Activated naive CD4-positive, alpha-beta T cell (primary cell): ENCODE results near the gene KCNN4.

ENCODE experiments used
- DNase-seq, 4 experiments: peaks; one replicate each; lab custom pipeline; 2025; lab: John Stamatoyannopoulos, UW

The KCNN4 gene

DNA sequence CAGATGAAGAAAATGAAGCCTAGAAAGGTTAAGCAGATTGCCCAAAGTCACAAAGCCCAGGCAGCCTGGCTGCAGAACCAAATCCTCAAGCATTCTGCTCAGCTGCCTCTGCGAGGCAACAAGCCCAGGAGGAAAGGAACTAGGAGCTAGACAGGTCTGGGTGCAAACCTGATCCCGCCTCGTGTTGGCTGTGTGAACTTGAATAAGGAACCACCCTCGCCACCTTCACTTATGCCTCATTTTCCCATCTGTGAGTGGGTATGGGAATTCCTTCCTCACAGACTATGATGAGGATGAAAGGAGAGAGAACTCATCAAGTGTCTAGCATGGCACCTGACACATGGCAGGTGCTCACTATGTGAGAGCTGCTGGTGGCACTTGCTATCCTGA, 32.6 kb downstream of the KCNN4 start:
- no peak for DNase-seq

- no peak for DNase-seq
These were observed 33.1 kb downstream of the KCNN4 start for GRCh38 chr19:43747557-43748204.

DNA sequence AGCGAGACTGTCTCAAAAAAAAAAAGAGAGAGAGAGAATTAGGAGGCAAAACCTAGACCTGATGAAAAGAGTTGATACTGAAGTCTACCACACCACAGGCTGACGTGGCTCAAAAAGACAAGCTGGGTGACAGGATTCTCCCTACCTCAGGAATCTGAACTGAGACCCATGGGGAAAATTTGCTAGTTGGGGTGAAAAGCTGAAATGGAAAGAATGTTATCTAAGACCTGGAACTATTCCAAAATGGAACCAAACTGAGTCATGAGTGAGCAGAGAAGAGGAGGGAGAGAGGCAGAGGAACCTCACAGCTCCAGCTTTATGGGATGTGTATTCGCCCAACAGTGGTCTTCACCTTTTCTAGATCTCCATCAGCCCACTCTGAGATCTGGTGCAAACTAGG, 37.7 kb downstream of the KCNN4 start:
- DNase-seq = no peak

DNA sequence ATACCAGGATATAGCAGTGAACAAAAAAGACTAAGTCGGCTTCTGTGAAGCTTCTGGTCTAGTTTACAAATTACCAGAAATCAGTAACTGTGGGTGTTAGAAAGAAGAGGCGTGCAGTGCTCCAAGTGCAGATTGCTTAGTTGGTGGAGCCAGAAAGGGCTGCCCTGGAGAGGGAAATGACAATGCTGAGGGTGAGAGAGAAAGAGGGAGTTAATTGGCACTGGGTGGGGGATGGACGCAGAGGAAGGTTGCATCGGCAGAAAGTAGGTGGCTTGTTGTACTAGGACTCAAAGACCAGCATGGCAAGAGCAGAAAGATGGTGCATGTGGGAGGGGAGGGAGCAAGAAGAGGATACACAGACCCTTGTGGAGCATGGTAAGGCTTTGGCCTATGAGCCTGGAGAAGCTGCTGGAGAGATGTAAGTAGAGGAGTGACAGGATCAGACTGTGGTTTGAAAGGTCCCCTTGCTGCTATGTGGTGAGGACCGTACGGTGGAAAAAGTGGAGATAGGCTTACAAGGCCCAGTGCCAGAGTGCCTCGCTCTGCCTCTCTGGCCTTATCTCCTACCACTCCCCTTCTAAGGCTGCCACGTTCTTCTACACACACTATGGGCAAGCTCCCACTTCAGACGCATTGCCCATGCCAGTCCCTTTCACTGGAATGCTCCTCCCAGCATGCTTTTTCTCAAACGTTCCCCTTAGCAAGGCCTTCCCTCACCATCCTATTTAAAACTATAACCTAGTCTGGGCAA, 39.5 kb downstream of the KCNN4 start:
- DNase-seq = no peak

- no peak for DNase-seq
These were observed 41.1 kb downstream of the KCNN4 start for GRCh38 chr19:43739439-43740235.

GRCh38 chr19:43738780-43739211, 42.0 kb downstream of the KCNN4 start:
- DNase-seq = no peak

DNA sequence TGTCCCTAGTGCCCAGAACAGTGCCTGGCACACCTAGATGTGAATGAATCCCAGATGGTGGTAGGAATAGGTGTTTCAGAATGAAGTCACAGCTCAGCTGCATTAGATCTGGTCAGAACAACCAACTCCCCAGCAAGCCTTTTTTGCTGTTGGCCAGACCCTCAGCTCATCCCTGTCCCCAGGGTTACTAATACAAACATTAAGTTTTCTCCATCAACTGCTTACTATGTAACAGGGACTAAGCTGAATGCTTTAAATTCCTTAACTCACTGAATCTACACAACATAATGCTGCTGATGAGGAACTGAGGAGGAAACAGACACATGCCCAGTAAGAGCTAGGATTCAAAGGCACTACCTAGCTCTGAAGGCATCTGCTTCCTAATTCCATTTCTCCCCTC, 44.8 kb downstream of the KCNN4 start:
- DNase-seq = no peak

DNA sequence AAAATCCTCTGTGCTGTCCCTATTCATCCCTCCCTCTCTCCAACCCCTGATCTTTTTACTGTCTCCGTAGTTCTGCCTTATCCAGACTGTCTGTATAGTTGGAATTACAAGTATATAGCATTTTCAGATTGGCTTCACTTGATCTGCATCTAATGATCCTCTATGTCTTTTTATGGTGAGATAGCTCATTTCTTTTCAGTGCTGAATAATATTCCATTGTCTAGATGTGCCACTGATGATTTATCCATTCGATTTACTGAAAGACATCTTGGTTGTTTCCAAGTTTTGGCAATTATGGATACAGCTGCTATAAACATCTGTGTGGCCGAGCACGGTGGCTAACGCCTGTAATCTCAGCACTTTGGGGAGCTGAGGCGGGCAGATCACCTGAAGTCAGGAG, 45.8 kb downstream of the KCNN4 start:
- no peak for DNase-seq

GRCh38 chr19:43731846-43732245, 48.9 kb downstream of the KCNN4 start:
- no peak for DNase-seq

GRCh38 chr19:43731346-43731745, 49.4 kb downstream of the KCNN4 start:
- no peak for DNase-seq

DNA sequence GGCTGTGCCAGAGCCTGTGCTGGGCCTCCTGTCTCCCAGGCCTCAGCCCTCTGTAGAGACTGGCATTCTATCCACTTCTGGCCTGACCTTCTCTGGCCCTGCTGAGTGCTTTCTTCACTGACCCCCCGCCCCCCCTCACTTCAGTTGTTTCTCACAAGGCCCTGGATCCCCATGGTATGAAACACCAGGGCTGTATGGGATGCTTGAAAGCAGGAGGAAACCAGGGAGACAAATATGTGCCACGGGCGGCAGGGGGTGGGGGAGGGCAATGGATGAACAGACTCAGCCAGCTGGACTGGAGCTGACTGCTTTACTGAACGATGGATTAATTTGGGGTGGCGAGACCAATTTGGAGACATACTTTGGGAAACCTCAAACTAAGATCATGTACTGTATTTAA, 50.9 kb downstream of the KCNN4 start:
- DNase-seq = no peak

GRCh38 chr19:43727593-43727853, 53.2 kb downstream of the KCNN4 start:
- no peak for DNase-seq

GRCh38 chr19:43726736-43727592, 53.8 kb downstream of the KCNN4 start:
- no peak for DNase-seq

GRCh38 chr19:43725468-43725867, 55.3 kb downstream of the KCNN4 start:
- no peak for DNase-seq

DNA sequence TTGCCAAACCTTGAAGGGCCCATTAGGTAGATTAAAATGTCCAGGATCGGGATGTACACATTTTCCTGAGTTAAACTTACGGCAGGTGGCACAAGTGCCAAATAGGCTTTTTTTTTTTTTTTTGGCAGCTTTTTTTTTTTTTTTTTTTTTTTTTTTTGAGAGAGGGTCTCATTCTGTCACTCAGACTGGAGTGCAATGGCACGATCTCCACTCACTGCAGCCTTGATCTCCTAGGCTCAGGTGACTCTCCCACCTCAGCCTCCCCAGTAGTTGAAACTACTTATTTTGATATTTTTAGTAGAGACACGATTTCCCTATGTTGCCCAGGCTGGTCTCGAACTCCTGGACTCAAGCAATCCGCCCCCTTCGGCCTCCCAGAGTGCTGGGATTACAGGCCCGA, 55.9 kb downstream of the KCNN4 start:
- DNase-seq = no peak

DNA sequence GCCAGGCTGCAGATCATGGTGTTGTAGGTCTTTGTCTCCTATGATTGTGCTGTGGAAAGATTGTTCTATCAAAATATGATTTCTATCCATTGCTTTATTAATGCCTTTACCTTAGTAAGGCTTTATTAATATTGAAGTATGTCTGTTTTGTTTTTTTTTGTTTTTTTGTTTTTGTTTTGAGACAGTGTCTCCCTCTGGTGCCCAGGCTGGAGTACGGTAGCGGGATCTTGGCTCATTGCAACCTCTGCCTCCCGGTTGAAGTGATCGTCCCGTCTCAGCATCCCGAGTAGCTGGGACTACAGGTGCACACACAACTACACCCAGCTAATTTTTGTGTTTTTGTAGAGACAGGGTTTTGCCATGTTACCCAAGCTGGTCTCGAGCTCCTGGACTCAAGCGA, 57.2 kb downstream of the KCNN4 start:
- no peak for DNase-seq

DNA sequence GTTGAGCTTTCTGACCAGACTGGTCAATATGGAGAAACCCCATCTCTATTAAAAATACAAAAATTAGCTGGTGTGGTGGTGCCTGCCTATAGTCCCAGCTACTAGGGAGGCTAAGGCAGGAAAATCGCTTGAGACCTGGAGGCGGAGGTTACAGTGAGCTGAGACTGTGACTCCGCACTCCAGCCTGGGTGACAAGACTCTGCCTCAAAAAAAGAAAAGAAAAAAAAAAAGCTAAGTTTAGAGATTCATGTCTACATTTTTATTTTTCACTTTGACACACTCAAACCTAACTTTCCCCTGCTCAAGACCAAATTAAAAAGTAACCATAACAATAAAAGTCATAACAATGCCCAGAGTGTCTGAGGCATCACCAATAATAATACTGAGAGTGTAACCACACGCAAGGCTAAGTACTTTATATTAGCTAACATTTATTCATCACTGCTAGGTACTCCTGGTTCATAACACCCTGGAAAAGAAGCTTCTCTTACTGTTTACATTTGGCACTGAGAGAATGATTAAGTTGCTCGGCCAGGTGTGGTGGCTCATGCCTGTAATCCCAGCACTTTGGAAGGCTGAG, 59.2 kb downstream of the KCNN4 start:
- no peak for DNase-seq

- no peak for DNase-seq
These were observed 59.8 kb downstream of the KCNN4 start for GRCh38 chr19:43720936-43721335.

GRCh38 chr19:43719918-43720317, 60.9 kb downstream of the KCNN4 start:
- no peak for DNase-seq

DNA sequence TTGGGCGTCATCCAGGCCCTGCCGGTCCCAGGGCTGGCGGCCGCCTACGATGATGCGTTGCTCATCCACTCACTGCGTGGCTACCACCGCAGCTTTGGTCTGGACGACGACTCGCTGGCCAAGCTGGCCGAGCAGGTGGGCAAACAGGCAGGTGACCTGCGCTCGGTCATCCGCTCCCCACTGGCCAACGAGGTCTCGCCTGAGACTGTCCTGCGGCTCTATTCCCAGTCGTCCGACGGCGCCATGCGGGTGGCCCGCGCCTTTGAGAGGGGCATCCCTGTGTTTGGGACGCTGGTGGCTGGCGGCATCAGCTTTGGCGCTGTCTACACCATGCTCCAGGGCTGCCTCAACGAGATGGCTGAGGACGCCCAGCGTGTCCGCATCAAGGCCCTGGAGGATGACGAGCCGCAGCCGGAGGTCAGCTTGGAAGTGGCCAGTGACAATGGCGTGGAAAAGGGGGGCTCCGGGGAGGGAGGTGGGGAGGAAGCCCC, 61.4 kb downstream of the KCNN4 start:
- no peak for DNase-seq

- DNase-seq = no peak
These were observed 62.0 kb downstream of the KCNN4 start for GRCh38 chr19:43718627-43719377.
